ENCODE data around the gene XYLT1. TPM values are rescaled to one million over a fixed set of nuclear protein-coding genes. Genes with fewer than 3 reads are reported as not detected.

The XYLT1 gene
- total and polyA plus RNA-seq, 9 of the 15 experiments (the other 6 are each of a cell fraction or from before 2014, with no cell fraction given) = 0.03 to 0.09 (median 0.08) TPM; not detected in 6

DNA sequence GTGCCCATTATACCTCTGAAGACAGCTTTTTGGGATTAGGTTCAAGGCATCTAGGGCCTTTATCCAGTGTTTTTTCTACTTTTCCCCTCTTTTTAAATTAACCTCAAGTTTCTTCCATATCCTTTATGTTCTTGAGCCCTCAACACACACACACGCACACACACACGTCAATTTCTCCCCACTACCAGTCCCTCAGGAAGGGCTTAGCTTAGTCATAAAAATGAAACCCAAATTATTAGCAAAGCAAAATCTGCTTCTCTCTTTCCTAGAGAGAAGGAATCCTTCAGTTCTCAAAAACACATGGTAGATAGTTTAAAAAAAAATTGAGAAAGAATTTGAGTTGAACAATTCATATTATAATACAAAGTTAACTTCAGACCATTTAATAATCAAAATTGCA lies 401.1 kb downstream of the XYLT1 start:
- intact Hi-C loops (cut with micrococcal nuclease) (no loop called here), in situ Hi-C loops (cut with MboI) (no loop called here)
- no peak for DNase-seq (ENCODE audit: extremely low read depth in 1 of 4, low spot score in 3 of 4)
- H3K9me3 ChIP-seq (replicated peaks; ENCODE audit: control insufficient read depth, insufficient read depth, low read depth, low read length) = no peaks in the 10 kb centered on the region
- H4K20me1 ChIP-seq (replicated peaks; ENCODE audit: control insufficient read depth, insufficient read depth, low read length) = peaks cover 9% of the 10 kb centered on the region; the same call in 1 of the 2 replicates
- H2AFZ ChIP-seq (ENCODE audit: low read depth, low read length) = no peak overlapping the region
- H3K27me3 ChIP-seq (ENCODE audit: control insufficient read depth in 2 of 2, insufficient read depth in 2 of 2, low read length in 2 of 2) = no peaks in the 10 kb centered on the region
- no peak overlapping the region for H3K4me2 ChIP-seq (ENCODE audit: insufficient read depth, low read length)
- no peak overlapping the region for H3K9ac ChIP-seq (ENCODE audit: insufficient read depth in 1 of 2, low read depth in 2 of 2, low read length in 2 of 2)
- no peak overlapping the region for H3K4me3 ChIP-seq
- H3K4me1 ChIP-seq (replicated peaks in 1 of 2; ENCODE audit: control insufficient read depth in 2 of 2, insufficient read depth in 2 of 2, low read length in 2 of 2) = peaks cover 0 to 3% of the 10 kb centered on the region in 2 experiments; a peak in 2 of 5 replicates
- TF ChIP-seq ELF2 (CRISPR knock-in tag; IDR thresholded peaks at IDR 0.05) = no peak
- no peak for TF ChIP-seq ZNF121 (CRISPR knock-in tag; conservative IDR thresholded peaks at IDR 0.05)
- TF ChIP-seq NRF1 (conservative IDR thresholded peaks at IDR 0.05 in 1 of 2, IDR thresholded peaks at IDR 0.05 in 1 of 2) = no peak
- no peak for TF ChIP-seq DPF2 (IDR thresholded peaks at IDR 0.05)
- no peak for TF ChIP-seq LCOR (CRISPR knock-in tag; IDR thresholded peaks at IDR 0.05)
- TF ChIP-seq ZNF311 (CRISPR knock-in tag; IDR thresholded peaks at IDR 0.05) = no peak
- no peak for TF ChIP-seq ZNF124 (CRISPR knock-in tag; IDR thresholded peaks at IDR 0.05)
- TF ChIP-seq ZZZ3 (IDR thresholded peaks at IDR 0.05) = no peak
- no peak for TF ChIP-seq STAT5B (CRISPR knock-in tag; IDR thresholded peaks at IDR 0.05)
- TF ChIP-seq TAL1 (IDR thresholded peaks at IDR 0.05) = no peak
- TF ChIP-seq ZFP1 (CRISPR knock-in tag; IDR thresholded peaks at IDR 0.05) = no peak
- no peak for TF ChIP-seq DMBX1 (CRISPR knock-in tag; IDR thresholded peaks at IDR 0.05; ENCODE audit: borderline replicate concordance)
- no TSS peak for BruUV-seq (replicated peaks)
- WGBS (ENCODE audit: insufficient coverage, low coverage, missing lambda C conversion rate) = 84% methylated on average over 2 of the region's 2 CpGs
- POLR2A ChIA-PET = no interaction called here
- CTCF ChIA-PET (ENCODE audit: low intra/inter-chr PET ratio) = no interaction called here
- no peaks in the 10 kb centered on the region for H3K36me3 ChIP-seq (ENCODE audit: control insufficient read depth, insufficient read depth, low read length)
- H3K27ac ChIP-seq (ENCODE audit: extremely low read depth, low read depth, low read length) = no peak overlapping the region
- no peak for ATAC-seq
- no peaks in the 10 kb centered on the region for H3K9me1 ChIP-seq (ENCODE audit: control insufficient read depth, insufficient read depth, low read length)
- H3K79me2 ChIP-seq (ENCODE audit: control insufficient read depth, insufficient read depth, low read length) = no peaks in the 10 kb centered on the region
- no peak for FAIRE-seq

Measured in K562 (cell line).